BLaER1 treated with 17β-estradiol and CSF1 and Interleukin-3, amounts not matched to agents 10 nM and 100 nM (cell line): ENCODE results near the gene NHLRC4.

Source experiments
- H3K27ac ChIP-seq, 11 experiments: shearing (Covaris generic); formaldehyde crosslinking; 2 replicates each; pipeline ENCODE4 v1.8.1; 2022
- H3K27me3 ChIP-seq, 11 experiments: shearing (Covaris generic); formaldehyde crosslinking; 2 replicates each; pipeline ENCODE4 v1.8.1; 2022
- H3K36me3 ChIP-seq, 11 experiments: shearing (Covaris generic); formaldehyde crosslinking; 2 replicates each; pipeline ENCODE4 v1.8.1; 2022
- H3K4me1 ChIP-seq, 10 experiments: shearing (Covaris generic); formaldehyde crosslinking; 2 replicates each; pipeline ENCODE4 v1.8.1; 2022
- H3K4me2 ChIP-seq, 11 experiments: shearing (Covaris generic); formaldehyde crosslinking; 2 replicates each; pipeline ENCODE4 v1.8.1; 2022
- H3K4me3 ChIP-seq, 10 experiments: shearing (Covaris generic); formaldehyde crosslinking; 2 replicates each; pipeline ENCODE4 v1.8.1; 2022
- H3K9ac ChIP-seq, 11 experiments: shearing (Covaris generic); formaldehyde crosslinking; 2 replicates each; pipeline ENCODE4 v1.8.1; 2022
- H3K9me3 ChIP-seq, 11 experiments: shearing (Covaris generic); formaldehyde crosslinking; replicated peaks in 1 of 11; 2 replicates each; pipeline ENCODE4 v1.8.1; 2022
- H4K20me1 ChIP-seq, 11 experiments: shearing (Covaris generic); formaldehyde crosslinking; 2 replicates each; pipeline ENCODE4 v1.8.1; 2022
- Cebpa-rat ChIP-seq, 11 experiments: shearing (Covaris generic); IDR thresholded peaks; 2 replicates each; pipeline ENCODE4 v1.8.1; 2022

The NHLRC4 gene

GRCh38 chr16:586645-587590 is 20.1 kb downstream of the NHLRC4 start:
- H4K20me1 ChIP-seq = peaks cover 13 to 65% (median 33%) of the 10 kb centered on the region in 11 experiments; a peak in 19 of 22 replicates
- H3K27me3 ChIP-seq = no peaks in the 10 kb centered on the region
- peaks cover 0 to 3% (median 0%) of the 10 kb centered on the region in 11 experiments; a peak in 1 of 22 replicates for H3K36me3 ChIP-seq
- peak overlapping the region in 9 of 10 experiments; percentile 80 to 97 (median 90); a peak in 16 of 20 replicates for H3K4me3 ChIP-seq
- peak overlapping the region in 10 of 11 experiments; percentile 91 to 99 (median 96); a peak in 18 of 22 replicates for H3K27ac ChIP-seq
- H3K4me1 ChIP-seq = peaks cover 44 to 67% (median 58%) of the 10 kb centered on the region in 10 experiments
- H3K4me2 ChIP-seq = peak overlapping the region; percentile 87 to 100 (median 94)
- H3K9me3 ChIP-seq = no peaks in the 10 kb centered on the region
- H3K9ac ChIP-seq = peak overlapping the region; percentile 91 to 99 (median 96)
- TF ChIP-seq Cebpa-rat (IDR thresholded peaks at IDR 0.05) = no peak

GRCh38 chr16:588639-588888 is 21.8 kb downstream of the NHLRC4 start:
- H3K27me3 ChIP-seq = no peaks in the 10 kb centered on the region
- peak overlapping the region; percentile 87 to 100 (median 94) for H3K4me2 ChIP-seq
- peak overlapping the region; percentile 91 to 99 (median 96) for H3K9ac ChIP-seq
- peaks cover 55 to 70% (median 61%) of the 10 kb centered on the region in 10 experiments for H3K4me1 ChIP-seq
- H4K20me1 ChIP-seq = peaks cover 25 to 72% (median 40%) of the 10 kb centered on the region in 11 experiments; a peak in 19 of 22 replicates
- H3K27ac ChIP-seq = peak overlapping the region; percentile 91 to 99 (median 96)
- no peak for TF ChIP-seq Cebpa-rat (IDR thresholded peaks at IDR 0.05)
- peak overlapping the region; percentile 79 to 97 (median 88) for H3K4me3 ChIP-seq
- peaks cover 0 to 5% (median 0%) of the 10 kb centered on the region in 11 experiments; a peak in 5 of 22 replicates for H3K36me3 ChIP-seq
- H3K9me3 ChIP-seq = no peaks in the 10 kb centered on the region

GRCh38 chr16:588889-589657 is 22.3 kb downstream of the NHLRC4 start:
- no peaks in the 10 kb centered on the region for H3K9me3 ChIP-seq
- H3K4me2 ChIP-seq = peak overlapping the region; percentile 87 to 100 (median 94)
- H3K27me3 ChIP-seq = no peaks in the 10 kb centered on the region
- peaks cover 0 to 9% (median 0%) of the 10 kb centered on the region in 11 experiments; a peak in 5 of 22 replicates for H3K36me3 ChIP-seq
- peak overlapping the region; percentile 91 to 99 (median 96) for H3K9ac ChIP-seq
- peaks cover 25 to 72% (median 43%) of the 10 kb centered on the region in 11 experiments; a peak in 19 of 22 replicates for H4K20me1 ChIP-seq
- peaks cover 56 to 70% (median 61%) of the 10 kb centered on the region in 10 experiments for H3K4me1 ChIP-seq
- no peak for TF ChIP-seq Cebpa-rat (IDR thresholded peaks at IDR 0.05)
- H3K4me3 ChIP-seq = peak overlapping the region; percentile 79 to 97 (median 88)
- H3K27ac ChIP-seq = peak overlapping the region; percentile 91 to 99 (median 96)

- Histone ChIP-seq H4K20me1 (peaks cover 25 to 79% (median 49%) of the 10 kb centered on the region in 11 experiments; a peak in 19 of 22 replicates), H3K4me3 (peak within 1 kb of the TSS; percentile 79 to 97 (median 88)), H3K4me1 (peaks cover 60 to 72% (median 66%) of the 10 kb centered on the region in 10 experiments), H3K36me3 (peaks cover 0 to 14% (median 0%) of the 10 kb centered on the region in 11 experiments; a peak in 5 of 22 replicates), H3K9ac (peak within 1 kb of the TSS; percentile 91 to 99 (median 96)), H3K9me3 (no peaks in the 10 kb centered on the region), H3K4me2 (peak within 1 kb of the TSS; percentile 97 to 100 (median 99)), H3K27ac (peak within 1 kb of the TSS; percentile 91 to 99 (median 96)), H3K27me3 (no peaks in the 10 kb centered on the region)
- no peak for TF ChIP-seq Cebpa-rat (IDR thresholded peaks at IDR 0.05)
Measured at GRCh38 chr16:589658-590187, 22.9 kb downstream of the NHLRC4 start, which contains the start of gene RAB40C. Gene RAB40C, plus strand, starts transcription at chr16:590066. Its CDS starts 226 bp downstream, at chr16:590292.

GRCh38 chr16:590188-590814 is 23.5 kb downstream of the NHLRC4 start:
- Histone ChIP-seq H3K4me3 (peak overlapping the region; percentile 79 to 97 (median 88)), H3K9me3 (no peaks in the 10 kb centered on the region), H3K4me1 (peaks cover 66 to 77% (median 71%) of the 10 kb centered on the region in 10 experiments), H3K36me3 (peaks cover 0 to 16% (median 0%) of the 10 kb centered on the region in 11 experiments; a peak in 5 of 22 replicates), H3K9ac (peak overlapping the region; percentile 85 to 99 (median 96)), H3K27ac (peak overlapping the region; percentile 58 to 99 (median 89)), H4K20me1 (peaks cover 25 to 85% (median 55%) of the 10 kb centered on the region in 11 experiments; a peak in 19 of 22 replicates), H3K27me3 (no peaks in the 10 kb centered on the region), H3K4me2 (peak overlapping the region; percentile 89 to 100 (median 99))
- no peak for TF ChIP-seq Cebpa-rat (IDR thresholded peaks at IDR 0.05)

GRCh38 chr16:590815-591200 is 24.0 kb downstream of the NHLRC4 start:
- H3K36me3 ChIP-seq = peaks cover 0 to 20% (median 0%) of the 10 kb centered on the region in 11 experiments; a peak in 5 of 22 replicates
- no peak for TF ChIP-seq Cebpa-rat (IDR thresholded peaks at IDR 0.05)
- H3K4me3 ChIP-seq = peak overlapping the region; percentile 79 to 97 (median 88)
- no peaks in the 10 kb centered on the region for H3K27me3 ChIP-seq
- peak overlapping the region; percentile 85 to 99 (median 96) for H3K9ac ChIP-seq
- H3K27ac ChIP-seq = peak overlapping the region; percentile 58 to 99 (median 89); a peak in 21 of 22 replicates
- H3K9me3 ChIP-seq = no peaks in the 10 kb centered on the region
- peak overlapping the region; percentile 89 to 100 (median 99) for H3K4me2 ChIP-seq
- H4K20me1 ChIP-seq = peaks cover 22 to 85% (median 58%) of the 10 kb centered on the region in 11 experiments; a peak in 19 of 22 replicates
- H3K4me1 ChIP-seq = peaks cover 71 to 79% (median 76%) of the 10 kb centered on the region in 10 experiments

GRCh38 chr16:591231-591630 is 24.4 kb downstream of the NHLRC4 start:
- Histone ChIP-seq H3K36me3 (peaks cover 0 to 22% (median 2%) of the 10 kb centered on the region in 11 experiments; a peak in 7 of 22 replicates), H3K4me3 (peak overlapping the region; percentile 79 to 97 (median 88)), H3K27me3 (no peaks in the 10 kb centered on the region), H4K20me1 (peaks cover 25 to 85% (median 61%) of the 10 kb centered on the region in 11 experiments; a peak in 19 of 22 replicates), H3K4me2 (peak overlapping the region; percentile 89 to 100 (median 99)), H3K4me1 (peaks cover 75 to 80% (median 79%) of the 10 kb centered on the region in 10 experiments), H3K9me3 (no peaks in the 10 kb centered on the region), H3K9ac (peak overlapping the region; percentile 85 to 99 (median 96)), H3K27ac (peak overlapping the region in 6 of 11 experiments; percentile 10 to 99 (median 84); a peak in 7 of 22 replicates)
- no peak for TF ChIP-seq Cebpa-rat (IDR thresholded peaks at IDR 0.05)
